ENCODE data around the gene ZNF646.

ZNF646 gene

GRCh38 chr16:31127182-31127581 is 53.0 kb downstream of the ZNF646 start:
- Histone ChIP-seq H3K27me3 (ENCODE audit: insufficient read depth, low read length, poor library complexity, severe bottlenecking) (no peaks in the 10 kb centered on the region), H3K9me2 (replicated peaks; ENCODE audit: low read depth, low read length) (no peaks in the 10 kb centered on the region), H3K36me3 (ENCODE audit: insufficient read depth, low read length) (0 out of 2 replicates have a peak, but pooled peaks cover 3% of the 10 kb centered on the region), H3F3A (ENCODE audit: low read depth) (no peaks in the 10 kb centered on the region), H3K9me3 (ENCODE audit: insufficient read depth, low read depth, low read length) (no peaks in the 10 kb centered on the region), H3K79me2 (ENCODE audit: insufficient read depth, low read length) (peaks cover 2% of the 10 kb centered on the region; the same call in 1 of the 2 replicates), H3K4me2 (ENCODE audit: low read depth, low read length, poor library complexity, severe bottlenecking) (no peak overlapping the region), H4K20me1 (ENCODE audit: insufficient read depth, low read length, poor library complexity, severe bottlenecking) (no peaks in the 10 kb centered on the region), H2AFZ (ENCODE audit: low read length) (no peak overlapping the region), H3K4me3 (ENCODE audit: low read length, poor library complexity, severe bottlenecking) (no peak overlapping the region), H3K4me1 (ENCODE audit: insufficient read depth, low read length, poor library complexity, severe bottlenecking) (no peaks in the 10 kb centered on the region), H3K9ac (ENCODE audit: low read depth, low read length, poor library complexity, severe bottlenecking) (no peak overlapping the region)
- TF ChIP-seq EZH2phosphoT487 (IDR thresholded peaks at IDR 0.05; ENCODE audit: borderline replicate concordance): no peak
- TF ChIP-seq, protein P1, sequence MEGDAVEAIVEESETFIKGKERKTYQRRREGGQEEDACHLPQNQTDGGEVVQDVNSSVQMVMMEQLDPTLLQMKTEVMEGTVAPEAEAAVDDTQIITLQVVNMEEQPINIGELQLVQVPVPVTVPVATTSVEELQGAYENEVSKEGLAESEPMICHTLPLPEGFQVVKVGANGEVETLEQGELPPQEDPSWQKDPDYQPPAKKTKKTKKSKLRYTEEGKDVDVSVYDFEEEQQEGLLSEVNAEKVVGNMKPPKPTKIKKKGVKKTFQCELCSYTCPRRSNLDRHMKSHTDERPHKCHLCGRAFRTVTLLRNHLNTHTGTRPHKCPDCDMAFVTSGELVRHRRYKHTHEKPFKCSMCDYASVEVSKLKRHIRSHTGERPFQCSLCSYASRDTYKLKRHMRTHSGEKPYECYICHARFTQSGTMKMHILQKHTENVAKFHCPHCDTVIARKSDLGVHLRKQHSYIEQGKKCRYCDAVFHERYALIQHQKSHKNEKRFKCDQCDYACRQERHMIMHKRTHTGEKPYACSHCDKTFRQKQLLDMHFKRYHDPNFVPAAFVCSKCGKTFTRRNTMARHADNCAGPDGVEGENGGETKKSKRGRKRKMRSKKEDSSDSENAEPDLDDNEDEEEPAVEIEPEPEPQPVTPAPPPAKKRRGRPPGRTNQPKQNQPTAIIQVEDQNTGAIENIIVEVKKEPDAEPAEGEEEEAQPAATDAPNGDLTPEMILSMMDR (conservative IDR thresholded peaks at IDR 0.05; ENCODE audit: low read length): no peak

DNA sequence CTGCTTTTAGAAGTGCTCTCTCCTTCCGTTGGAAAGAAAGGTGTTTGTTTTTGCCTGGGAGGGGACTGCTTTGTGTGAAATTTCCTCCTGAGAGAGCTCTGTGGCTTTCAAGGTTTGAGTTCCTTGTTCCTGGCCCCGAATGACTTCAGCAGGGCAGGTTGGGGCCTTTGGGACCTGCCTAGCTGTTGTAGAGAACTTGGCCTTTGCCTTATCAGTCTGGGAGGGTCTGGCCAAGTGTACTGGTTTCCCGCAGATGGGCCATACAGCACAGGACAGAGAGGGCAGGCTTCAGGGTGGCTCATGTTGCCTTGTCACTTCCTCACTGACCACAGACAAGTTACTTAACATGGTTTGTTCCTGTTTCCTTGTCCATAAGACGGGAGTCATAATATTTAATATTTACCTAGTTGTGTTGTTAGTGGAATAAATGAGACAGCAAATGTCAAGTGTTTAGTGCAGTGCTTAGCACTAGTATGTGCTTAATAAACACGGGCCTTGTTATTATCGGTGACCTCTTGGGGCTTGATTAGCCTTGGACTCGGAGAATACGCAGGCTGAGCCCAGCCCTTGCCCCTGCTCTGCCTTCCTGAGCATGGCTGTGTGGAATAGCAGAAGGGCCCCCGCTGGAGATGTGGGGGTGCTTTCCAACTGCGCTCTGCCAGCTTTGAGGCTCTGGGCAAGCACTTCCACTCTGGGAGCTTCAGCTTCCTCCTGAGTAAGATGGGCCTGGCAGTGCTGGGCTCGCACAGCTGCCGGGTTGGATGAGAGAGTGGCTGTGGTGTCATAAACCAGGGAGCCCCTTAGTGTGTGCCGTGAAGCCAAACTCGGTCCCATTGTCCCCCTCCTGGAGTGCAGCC is 54.7 kb downstream of the ZNF646 start:
- Histone ChIP-seq H3K9ac (ENCODE audit: low read depth, low read length, poor library complexity, severe bottlenecking) (peak overlapping the region; percentile 16), H3K4me3 (ENCODE audit: low read length, poor library complexity, severe bottlenecking) (no peak overlapping the region), H3K4me1 (ENCODE audit: insufficient read depth, low read length, poor library complexity, severe bottlenecking) (no peaks in the 10 kb centered on the region), H3K9me3 (ENCODE audit: insufficient read depth, low read depth, low read length) (no peaks in the 10 kb centered on the region), H3K36me3 (ENCODE audit: insufficient read depth, low read length) (no peaks in the 10 kb centered on the region), H3K79me2 (ENCODE audit: insufficient read depth, low read length) (no peaks in the 10 kb centered on the region), H3K27me3 (ENCODE audit: insufficient read depth, low read length, poor library complexity, severe bottlenecking) (no peaks in the 10 kb centered on the region), H3K4me2 (ENCODE audit: low read depth, low read length, poor library complexity, severe bottlenecking) (no peak overlapping the region), H3K9me2 (replicated peaks; ENCODE audit: low read depth, low read length) (no peaks in the 10 kb centered on the region), H4K20me1 (ENCODE audit: insufficient read depth, low read length, poor library complexity, severe bottlenecking) (no peaks in the 10 kb centered on the region), H3F3A (ENCODE audit: low read depth) (no peaks in the 10 kb centered on the region), H2AFZ (ENCODE audit: low read length) (no peak overlapping the region)
- TF ChIP-seq, protein P1 (conservative IDR thresholded peaks at IDR 0.05; ENCODE audit: low read length): no peak
- TF ChIP-seq EZH2phosphoT487 (IDR thresholded peaks at IDR 0.05; ENCODE audit: borderline replicate concordance): no peak

DNA sequence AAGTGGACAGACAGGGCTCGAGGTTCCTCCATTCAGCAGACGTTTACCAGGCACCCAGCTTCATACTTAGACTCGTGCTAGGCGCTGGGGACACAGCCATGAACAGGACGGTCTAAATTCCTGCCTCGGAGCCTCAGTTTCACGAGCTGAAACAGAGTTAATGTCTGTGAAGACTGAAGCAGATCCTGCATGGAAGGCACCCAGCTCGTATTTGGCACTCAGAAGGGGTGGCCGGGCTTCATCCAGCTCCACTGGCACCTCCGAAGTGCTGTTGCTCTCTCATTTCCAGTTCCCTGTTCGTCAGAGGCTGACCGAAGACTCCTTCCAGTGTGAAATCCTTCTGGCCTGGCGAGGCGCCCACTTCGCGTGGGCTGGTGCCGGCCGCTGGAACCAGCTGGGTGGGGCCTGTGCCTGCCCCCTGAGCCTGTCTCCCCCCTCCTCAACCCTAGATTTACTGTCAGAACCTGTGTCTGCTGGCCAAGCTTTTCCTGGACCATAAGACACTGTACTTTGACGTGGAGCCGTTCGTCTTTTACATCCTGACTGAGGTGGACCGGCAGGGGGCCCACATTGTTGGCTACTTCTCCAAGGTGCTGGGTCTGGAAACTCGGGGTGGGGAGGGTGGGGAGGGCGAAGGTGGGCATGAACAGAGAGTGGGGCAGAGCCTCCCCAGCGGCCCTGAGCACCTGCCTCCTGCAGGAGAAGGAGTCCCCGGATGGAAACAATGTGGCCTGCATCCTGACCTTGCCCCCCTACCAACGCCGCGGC is 55.5 kb downstream of the ZNF646 start:
- H3K9ac ChIP-seq (ENCODE audit: low read depth, low read length, poor library complexity, severe bottlenecking): no peak overlapping the region
- no peaks in the 10 kb centered on the region for H3K36me3 ChIP-seq (ENCODE audit: insufficient read depth, low read length)
- H3K4me1 ChIP-seq (ENCODE audit: insufficient read depth, low read length, poor library complexity, severe bottlenecking): no peaks in the 10 kb centered on the region
- no peaks in the 10 kb centered on the region for H3F3A ChIP-seq (ENCODE audit: low read depth)
- H4K20me1 ChIP-seq (ENCODE audit: insufficient read depth, low read length, poor library complexity, severe bottlenecking): no peaks in the 10 kb centered on the region
- no peak overlapping the region for H2AFZ ChIP-seq (ENCODE audit: low read length)
- H3K27me3 ChIP-seq (ENCODE audit: insufficient read depth, low read length, poor library complexity, severe bottlenecking): no peaks in the 10 kb centered on the region
- TF ChIP-seq, protein P1 (conservative IDR thresholded peaks at IDR 0.05; ENCODE audit: low read length): no peak
- no peak for TF ChIP-seq EZH2phosphoT487 (IDR thresholded peaks at IDR 0.05; ENCODE audit: borderline replicate concordance)
- H3K9me3 ChIP-seq (ENCODE audit: insufficient read depth, low read depth, low read length): no peaks in the 10 kb centered on the region
- H3K4me2 ChIP-seq (ENCODE audit: low read depth, low read length, poor library complexity, severe bottlenecking): no peak overlapping the region
- no peaks in the 10 kb centered on the region for H3K9me2 ChIP-seq (replicated peaks; ENCODE audit: low read depth, low read length)
- no peaks in the 10 kb centered on the region for H3K79me2 ChIP-seq (ENCODE audit: insufficient read depth, low read length)
- no peak overlapping the region for H3K4me3 ChIP-seq (ENCODE audit: low read length, poor library complexity, severe bottlenecking)
